Renal cortical epithelial cell (primary cell): ENCODE data around the gene PDIA6. TPM values are rescaled to one million over a fixed set of nuclear protein-coding genes. Genes with fewer than 3 reads are reported as not detected.

Source experiments
- DNase-seq: peaks from one replicate; pipeline ENCODE4 v3.0.0-alpha.2; 2011; ENCODE audit warnings: low read depth
- total RNA-seq: library from RNA; depleted of rRNA; stranded (reverse); fragments of >200 nt; gene quantifications from 2 replicates; pipeline ENCODE4 v1.2.3, GENCODE V29; 2014

PDIA6 gene
- total RNA-seq, result 555 and 641 TPM in 2 replicates

- DNase-seq, result peak; percentile 84
These were observed at the start of gene PDIA6 for GRCh38 chr2:10812362-10813162. TSS of gene PDIA6 (minus strand) at chr2:10812785. CDS start at chr2:10812696, 89 bp downstream.

GRCh38 chr2:10862330-10862729, 49.7 kb upstream of the PDIA6 start:
- DNase-seq, result no peak

- no peak for DNase-seq
These were observed 49.2 kb upstream of the PDIA6 start for GRCh38 chr2:10861765-10862164.

GRCh38 chr2:10860814-10861325, 48.3 kb upstream of the PDIA6 start:
- DNase-seq, result no peak

- no peak for DNase-seq
These were observed 47.7 kb upstream of the PDIA6 start for GRCh38 chr2:10860081-10860813.

- DNase-seq, result no peak
These were observed 46.7 kb upstream of the PDIA6 start for GRCh38 chr2:10859278-10859677.

- DNase-seq, result no peak
These were observed 36.0 kb upstream of the PDIA6 start for GRCh38 chr2:10848541-10848940.

- no peak for DNase-seq
These were observed 34.4 kb upstream of the PDIA6 start for GRCh38 chr2:10847008-10847407.

- DNase-seq, result no peak
These were observed 33.7 kb upstream of the PDIA6 start for GRCh38 chr2:10846110-10846861.

- DNase-seq, result no peak
These were observed 33.1 kb upstream of the PDIA6 start for GRCh38 chr2:10845640-10846039.

GRCh38 chr2:10844097-10844496, 31.5 kb upstream of the PDIA6 start:
- DNase-seq, result peak; percentile 86

GRCh38 chr2:10842506-10842905, 29.9 kb upstream of the PDIA6 start:
- DNase-seq, result no peak

GRCh38 chr2:10841547-10842219, 29.1 kb upstream of the PDIA6 start:
- no peak for DNase-seq

GRCh38 chr2:10839813-10840212, 27.2 kb upstream of the PDIA6 start:
- peak; percentile 16 for DNase-seq

- DNase-seq, result no peak
These were observed 26.1 kb upstream of the PDIA6 start for GRCh38 chr2:10838734-10839133.

GRCh38 chr2:10837298-10838266, 25.0 kb upstream of the PDIA6 start:
- DNase-seq, result no peak

- DNase-seq, result no peak
These were observed 22.7 kb upstream of the PDIA6 start for GRCh38 chr2:10835052-10835970.

- DNase-seq, result no peak
These were observed 21.6 kb upstream of the PDIA6 start for GRCh38 chr2:10834068-10834655.

- no peak for DNase-seq
These were observed 20.4 kb upstream of the PDIA6 start for GRCh38 chr2:10833021-10833420.
